GM12865 (cell line): ENCODE data around the gene TRPC3.
A peak's percentile ranks its signal among the peaks of the same experiment; 100 is the strongest.

Experiments used
- DNase-seq: peaks from one replicate; pipeline ENCODE4 v3.0.0; 2010; ENCODE audit warnings: low read depth
- H3K4me3 ChIP-seq: 2 replicates; pipeline ENCODE4 v1.5.1; 2011; ENCODE audit warnings: mild to moderate bottlenecking, low read depth, low read length, control low read depth
- TF ChIP-seq, protein P1 (sequence below): IDR thresholded peaks from 2 replicates; pipeline ENCODE4 v1.5.1; 2011; ENCODE audit warnings: low read length, control low read depth, low read depth, inconsistent platforms; ENCODE audit not compliant: insufficient read depth; ENCODE audit errors: missing control alignments

Gene TRPC3

DNA sequence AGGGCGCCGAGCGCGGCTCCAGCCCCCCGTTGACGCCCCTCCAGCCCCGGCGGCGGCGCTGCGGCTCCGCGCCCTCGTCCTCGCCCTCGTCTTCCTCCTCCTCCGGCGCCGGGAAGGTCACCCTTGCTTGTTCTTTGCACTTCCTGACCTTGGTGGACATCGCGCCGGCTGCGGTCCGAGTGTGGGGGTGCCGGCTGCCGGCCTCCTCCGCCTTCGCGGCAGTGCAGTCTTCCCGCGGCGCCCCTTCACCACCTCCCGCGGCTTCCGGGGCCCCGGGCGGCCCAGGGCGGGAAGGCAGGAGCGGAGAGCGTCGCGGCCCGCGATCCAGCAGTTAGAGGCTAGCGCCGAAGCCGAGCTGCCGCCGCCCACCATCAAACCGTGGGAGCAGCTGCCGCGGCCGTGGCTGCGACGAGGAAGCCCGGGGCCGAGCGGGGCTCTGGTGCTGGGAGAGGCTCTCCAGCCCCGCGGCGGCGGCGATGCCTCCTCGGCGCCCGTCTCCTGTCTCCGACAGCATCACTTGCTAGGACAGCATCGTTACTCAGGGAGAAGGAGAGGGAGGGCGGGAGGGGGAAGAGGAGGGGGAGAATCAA is at the start of gene TRPC3:
TSS of gene TRPC3 (minus strand) at position 540 of the 590 bp plus-strand sequence. CDS start at position 160, 380 bp downstream.
- peak within 1 kb of the TSS; percentile 54 for H3K4me3 ChIP-seq
- peak; percentile 26 for DNase-seq
- TF ChIP-seq, protein P1, sequence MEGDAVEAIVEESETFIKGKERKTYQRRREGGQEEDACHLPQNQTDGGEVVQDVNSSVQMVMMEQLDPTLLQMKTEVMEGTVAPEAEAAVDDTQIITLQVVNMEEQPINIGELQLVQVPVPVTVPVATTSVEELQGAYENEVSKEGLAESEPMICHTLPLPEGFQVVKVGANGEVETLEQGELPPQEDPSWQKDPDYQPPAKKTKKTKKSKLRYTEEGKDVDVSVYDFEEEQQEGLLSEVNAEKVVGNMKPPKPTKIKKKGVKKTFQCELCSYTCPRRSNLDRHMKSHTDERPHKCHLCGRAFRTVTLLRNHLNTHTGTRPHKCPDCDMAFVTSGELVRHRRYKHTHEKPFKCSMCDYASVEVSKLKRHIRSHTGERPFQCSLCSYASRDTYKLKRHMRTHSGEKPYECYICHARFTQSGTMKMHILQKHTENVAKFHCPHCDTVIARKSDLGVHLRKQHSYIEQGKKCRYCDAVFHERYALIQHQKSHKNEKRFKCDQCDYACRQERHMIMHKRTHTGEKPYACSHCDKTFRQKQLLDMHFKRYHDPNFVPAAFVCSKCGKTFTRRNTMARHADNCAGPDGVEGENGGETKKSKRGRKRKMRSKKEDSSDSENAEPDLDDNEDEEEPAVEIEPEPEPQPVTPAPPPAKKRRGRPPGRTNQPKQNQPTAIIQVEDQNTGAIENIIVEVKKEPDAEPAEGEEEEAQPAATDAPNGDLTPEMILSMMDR = no peak

DNA sequence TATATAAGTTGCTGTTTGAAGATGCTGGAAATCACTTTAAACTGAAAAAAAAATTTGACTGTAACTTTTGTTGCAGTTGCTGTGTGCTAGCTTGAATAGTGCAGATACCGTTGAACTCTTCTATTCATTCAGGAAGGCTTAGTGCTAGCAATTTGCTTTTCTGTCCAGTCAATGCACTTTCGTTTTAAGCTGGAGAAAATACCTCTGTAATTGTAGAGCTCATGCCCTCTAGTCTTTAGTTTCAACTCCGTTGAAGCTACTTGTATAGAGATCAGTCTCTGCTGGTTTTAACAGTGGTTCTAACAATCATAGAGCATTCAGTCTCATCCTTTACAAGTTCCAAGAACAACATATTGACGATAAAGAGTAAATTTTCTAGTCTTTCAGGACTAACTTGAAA is 49.0 kb upstream of the TRPC3 start:
- no peak for DNase-seq
- no peak overlapping the region for H3K4me3 ChIP-seq
- TF ChIP-seq, protein P1 = no peak

DNA sequence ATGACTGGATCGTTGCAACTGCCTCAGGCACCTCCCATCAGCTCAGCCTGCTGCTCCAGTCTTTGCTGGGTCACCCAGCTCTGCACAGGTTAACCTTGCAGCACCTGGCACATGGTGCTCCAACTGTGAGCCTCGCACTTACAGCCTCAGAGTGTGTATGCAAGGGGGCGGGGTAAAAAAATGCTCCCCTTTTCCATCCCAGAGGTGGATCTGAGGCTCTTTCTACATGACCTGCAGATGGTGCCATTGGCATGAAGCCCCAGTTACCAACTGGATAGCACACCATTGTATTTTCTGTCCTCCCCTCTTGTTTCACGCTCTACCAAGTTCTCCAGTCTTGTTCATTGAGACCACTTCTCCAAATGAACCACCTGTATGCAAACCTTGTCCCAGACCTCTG is 46.2 kb upstream of the TRPC3 start:
- TF ChIP-seq, protein P1 = no peak
- DNase-seq = no peak
- H3K4me3 ChIP-seq = no peak overlapping the region

DNA sequence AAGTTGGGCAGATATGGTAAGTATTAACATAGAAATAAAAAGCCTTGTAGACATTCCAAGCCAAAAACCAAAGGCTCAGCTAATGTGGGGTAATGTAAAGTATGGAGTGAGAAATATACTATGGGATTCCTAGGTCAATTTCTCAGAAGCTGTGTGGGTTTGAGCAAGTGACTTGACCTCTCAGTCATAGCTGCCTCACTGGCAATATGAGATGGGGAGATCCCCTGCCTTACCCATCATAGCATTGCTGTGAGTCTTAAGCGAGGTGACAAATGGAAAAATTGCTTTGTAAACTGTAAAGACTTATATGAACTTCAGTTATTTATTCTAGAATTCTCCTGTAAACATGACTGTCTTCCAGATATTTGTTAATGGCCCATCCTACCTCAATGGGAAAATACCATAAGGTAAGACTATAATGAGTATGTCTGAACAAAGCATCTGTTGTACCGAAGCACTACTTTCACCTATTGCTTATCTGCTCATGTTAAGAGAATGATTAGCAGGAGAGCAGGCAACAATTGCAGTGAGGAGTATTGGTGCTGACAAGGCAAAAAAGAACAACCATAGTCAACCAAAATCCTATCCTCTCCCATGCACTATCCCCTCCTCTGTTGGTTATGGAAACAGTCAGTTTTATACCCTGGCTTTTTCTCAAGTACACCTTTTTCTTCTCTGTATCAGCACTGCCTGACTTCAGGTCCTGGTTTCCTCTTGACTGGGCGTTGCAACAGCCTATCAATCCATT is 44.1 kb upstream of the TRPC3 start:
- no peak for DNase-seq
- TF ChIP-seq, protein P1 = no peak

DNA sequence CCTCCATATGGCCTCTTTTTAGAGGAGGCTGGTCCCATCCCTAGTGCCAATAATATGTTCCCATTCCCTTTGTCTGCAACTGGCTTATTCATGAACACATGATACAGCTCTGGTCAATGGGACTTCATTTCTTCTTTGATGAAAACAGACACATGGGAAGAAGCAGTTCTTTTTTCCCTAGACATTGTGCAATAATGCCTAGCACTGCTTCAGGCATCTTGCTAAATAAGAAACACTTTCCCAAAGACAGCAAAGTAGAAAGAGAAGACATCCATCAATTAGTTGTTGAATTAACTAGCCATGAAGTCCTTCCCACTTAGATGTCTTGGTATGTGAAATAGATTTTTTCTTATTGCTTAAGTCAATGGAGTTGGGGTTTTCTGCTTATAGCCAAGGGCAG is 40.1 kb upstream of the TRPC3 start:
- no peak overlapping the region for H3K4me3 ChIP-seq
- no peak for DNase-seq
- TF ChIP-seq, protein P1 = no peak

More for the DNA sequence above, 44.1 kb upstream of the TRPC3 start:
- H3K4me3 ChIP-seq = no peak overlapping the region

DNA sequence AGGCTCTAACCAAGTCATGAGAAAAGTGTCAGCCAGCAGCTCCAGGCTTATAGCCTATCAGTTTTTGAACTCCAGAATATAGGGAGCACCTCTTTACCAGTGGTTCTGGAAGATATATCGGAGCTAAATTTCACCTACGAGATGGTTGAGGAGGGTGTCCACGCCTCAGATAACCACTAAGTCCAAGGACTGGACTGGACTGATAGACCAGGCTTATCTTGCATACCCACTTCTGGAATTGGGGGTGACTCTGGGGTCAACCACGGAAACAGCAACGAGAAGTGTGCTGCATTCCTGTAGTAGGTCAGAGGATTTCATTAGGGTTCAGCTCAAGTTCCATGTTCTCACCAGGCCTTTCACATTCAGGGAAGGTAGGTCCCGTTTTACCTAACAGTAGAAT is 38.6 kb upstream of the TRPC3 start:
- no peak for DNase-seq
- TF ChIP-seq, protein P1 = no peak
- H3K4me3 ChIP-seq = no peak overlapping the region
